ENCODE results near the gene CCDC175.

DNA sequence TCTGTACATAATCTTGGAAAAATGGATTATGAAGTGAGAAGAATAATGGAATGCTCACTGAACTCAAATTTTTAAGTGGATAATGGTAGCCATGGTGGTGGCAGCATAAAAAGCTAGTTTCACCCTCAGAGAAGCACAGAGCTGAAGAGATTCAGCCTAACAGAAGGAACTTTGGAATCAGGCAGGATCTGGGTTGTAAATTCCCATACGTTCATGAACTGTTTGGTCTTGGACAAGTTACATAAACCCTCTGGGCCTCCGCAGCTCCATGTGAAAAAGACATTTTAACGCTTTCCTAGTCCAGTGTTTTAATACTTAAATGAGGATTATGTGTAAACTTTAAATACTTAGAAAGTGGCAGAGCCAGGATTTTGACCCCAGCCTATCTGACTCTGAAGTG lies 65.6 kb downstream of the CCDC175 start:
- TF ChIP-seq, protein P1, sequence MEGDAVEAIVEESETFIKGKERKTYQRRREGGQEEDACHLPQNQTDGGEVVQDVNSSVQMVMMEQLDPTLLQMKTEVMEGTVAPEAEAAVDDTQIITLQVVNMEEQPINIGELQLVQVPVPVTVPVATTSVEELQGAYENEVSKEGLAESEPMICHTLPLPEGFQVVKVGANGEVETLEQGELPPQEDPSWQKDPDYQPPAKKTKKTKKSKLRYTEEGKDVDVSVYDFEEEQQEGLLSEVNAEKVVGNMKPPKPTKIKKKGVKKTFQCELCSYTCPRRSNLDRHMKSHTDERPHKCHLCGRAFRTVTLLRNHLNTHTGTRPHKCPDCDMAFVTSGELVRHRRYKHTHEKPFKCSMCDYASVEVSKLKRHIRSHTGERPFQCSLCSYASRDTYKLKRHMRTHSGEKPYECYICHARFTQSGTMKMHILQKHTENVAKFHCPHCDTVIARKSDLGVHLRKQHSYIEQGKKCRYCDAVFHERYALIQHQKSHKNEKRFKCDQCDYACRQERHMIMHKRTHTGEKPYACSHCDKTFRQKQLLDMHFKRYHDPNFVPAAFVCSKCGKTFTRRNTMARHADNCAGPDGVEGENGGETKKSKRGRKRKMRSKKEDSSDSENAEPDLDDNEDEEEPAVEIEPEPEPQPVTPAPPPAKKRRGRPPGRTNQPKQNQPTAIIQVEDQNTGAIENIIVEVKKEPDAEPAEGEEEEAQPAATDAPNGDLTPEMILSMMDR (IDR thresholded peaks at IDR 0.05) = no peak
- TF ChIP-seq EZH2phosphoT487 (IDR thresholded peaks at IDR 0.05) = no peak
- TF ChIP-seq EZH2 (IDR thresholded peaks at IDR 0.05) = no peak

Data from neural progenitor cell (in vitro differentiated cells).